Measurements from ENCODE around the gene ATG7.

ATG7 gene

DNA sequence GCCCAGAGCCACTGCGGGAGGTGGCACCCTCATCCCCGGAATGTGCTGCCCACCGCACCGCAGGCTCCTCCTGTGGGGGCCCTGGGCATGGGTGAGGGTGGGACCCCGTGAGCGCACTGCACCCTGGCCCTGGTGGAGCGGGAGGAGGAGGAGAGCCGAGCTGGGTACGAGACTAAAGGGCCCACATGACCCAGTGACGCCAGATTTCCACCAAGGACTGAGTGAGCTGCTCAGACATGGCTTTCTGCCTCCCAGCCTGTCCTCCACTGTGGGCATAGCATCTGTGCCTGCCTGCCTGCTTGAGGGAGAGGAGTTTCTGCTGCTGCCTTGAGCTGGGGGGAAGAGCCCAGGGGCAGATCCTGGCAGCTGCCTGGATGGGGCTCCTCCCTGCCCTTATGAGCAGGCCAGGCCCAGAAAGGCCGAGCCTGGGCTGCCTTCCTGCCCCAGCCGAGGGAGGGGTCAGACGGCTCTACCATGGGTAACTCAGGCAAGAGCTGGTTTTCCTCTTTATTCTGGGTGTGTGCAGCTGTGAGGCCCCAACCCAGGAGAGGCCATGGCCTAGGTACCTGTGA lies 283.1 kb downstream of the ATG7 start:
- Histone ChIP-seq H3K27ac (no peak overlapping the region), H3K36me3 (replicated peaks) (peaks cover 32% of the 10 kb centered on the region)

DNA sequence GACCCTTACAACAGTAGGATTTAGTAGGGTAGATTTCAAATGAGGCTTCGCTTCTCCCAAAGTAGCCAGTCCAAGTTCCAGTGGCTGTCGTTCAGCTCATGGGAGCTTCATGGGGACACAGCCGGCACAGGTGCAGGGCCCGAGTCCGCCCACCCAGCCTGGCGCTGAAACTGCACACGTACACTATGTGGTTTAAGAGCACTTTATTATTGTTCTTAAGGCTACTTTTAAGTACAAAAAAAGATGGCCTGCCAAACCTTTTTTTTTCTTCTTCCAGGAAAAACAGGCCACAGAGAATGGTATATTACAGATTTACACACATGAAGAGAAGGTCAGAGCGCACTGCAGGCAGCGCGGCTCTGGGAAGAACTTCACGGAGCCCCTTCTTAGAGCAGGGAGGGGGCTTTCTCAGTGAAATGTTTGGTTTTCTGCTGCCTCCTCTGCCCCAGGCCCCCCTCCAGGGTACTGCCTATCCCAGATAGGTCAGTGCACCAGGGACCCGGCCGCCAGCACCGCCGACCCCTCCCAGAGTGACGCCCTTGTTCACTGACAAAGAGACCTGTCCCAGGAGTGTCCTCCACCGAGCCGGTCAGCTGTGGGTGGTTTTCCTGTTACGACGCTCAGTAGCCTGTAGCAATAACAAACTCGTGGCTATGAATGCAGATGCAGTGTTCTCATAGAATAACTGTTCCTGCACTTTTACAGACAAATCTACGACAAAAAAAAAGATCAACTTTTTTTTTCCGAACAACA lies 283.9 kb downstream of the ATG7 start:
- TF ChIP-seq, protein P1, sequence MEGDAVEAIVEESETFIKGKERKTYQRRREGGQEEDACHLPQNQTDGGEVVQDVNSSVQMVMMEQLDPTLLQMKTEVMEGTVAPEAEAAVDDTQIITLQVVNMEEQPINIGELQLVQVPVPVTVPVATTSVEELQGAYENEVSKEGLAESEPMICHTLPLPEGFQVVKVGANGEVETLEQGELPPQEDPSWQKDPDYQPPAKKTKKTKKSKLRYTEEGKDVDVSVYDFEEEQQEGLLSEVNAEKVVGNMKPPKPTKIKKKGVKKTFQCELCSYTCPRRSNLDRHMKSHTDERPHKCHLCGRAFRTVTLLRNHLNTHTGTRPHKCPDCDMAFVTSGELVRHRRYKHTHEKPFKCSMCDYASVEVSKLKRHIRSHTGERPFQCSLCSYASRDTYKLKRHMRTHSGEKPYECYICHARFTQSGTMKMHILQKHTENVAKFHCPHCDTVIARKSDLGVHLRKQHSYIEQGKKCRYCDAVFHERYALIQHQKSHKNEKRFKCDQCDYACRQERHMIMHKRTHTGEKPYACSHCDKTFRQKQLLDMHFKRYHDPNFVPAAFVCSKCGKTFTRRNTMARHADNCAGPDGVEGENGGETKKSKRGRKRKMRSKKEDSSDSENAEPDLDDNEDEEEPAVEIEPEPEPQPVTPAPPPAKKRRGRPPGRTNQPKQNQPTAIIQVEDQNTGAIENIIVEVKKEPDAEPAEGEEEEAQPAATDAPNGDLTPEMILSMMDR (IDR thresholded peaks at IDR 0.05; ENCODE audit: low read depth, low read length, missing control alignments), result no peak
- H3K36me3 ChIP-seq (replicated peaks), result peaks cover 38% of the 10 kb centered on the region
- no peak overlapping the region for H3K4me3 ChIP-seq (ENCODE audit: low read depth, low read length)
- in situ Hi-C loops (cut with HindIII; ENCODE audit: low pct_ligation_motif_present, low sequenced_read_pairs), result no loop called here
- no peak for DNase-seq
- H3K27ac ChIP-seq, result peak overlapping the region; percentile 81
- no peaks in the 10 kb centered on the region for H3K27me3 ChIP-seq (replicated peaks)

More for the DNA sequence above, 283.1 kb downstream of the ATG7 start:
- no peaks in the 10 kb centered on the region for H3K27me3 ChIP-seq (replicated peaks)
- H3K4me3 ChIP-seq (ENCODE audit: low read depth, low read length), result no peak overlapping the region
- in situ Hi-C loops (cut with HindIII; ENCODE audit: low pct_ligation_motif_present, low sequenced_read_pairs), result no loop called here
- TF ChIP-seq, protein P1 (IDR thresholded peaks at IDR 0.05; ENCODE audit: low read depth, low read length, missing control alignments), result no peak
- no peak for DNase-seq

DNA sequence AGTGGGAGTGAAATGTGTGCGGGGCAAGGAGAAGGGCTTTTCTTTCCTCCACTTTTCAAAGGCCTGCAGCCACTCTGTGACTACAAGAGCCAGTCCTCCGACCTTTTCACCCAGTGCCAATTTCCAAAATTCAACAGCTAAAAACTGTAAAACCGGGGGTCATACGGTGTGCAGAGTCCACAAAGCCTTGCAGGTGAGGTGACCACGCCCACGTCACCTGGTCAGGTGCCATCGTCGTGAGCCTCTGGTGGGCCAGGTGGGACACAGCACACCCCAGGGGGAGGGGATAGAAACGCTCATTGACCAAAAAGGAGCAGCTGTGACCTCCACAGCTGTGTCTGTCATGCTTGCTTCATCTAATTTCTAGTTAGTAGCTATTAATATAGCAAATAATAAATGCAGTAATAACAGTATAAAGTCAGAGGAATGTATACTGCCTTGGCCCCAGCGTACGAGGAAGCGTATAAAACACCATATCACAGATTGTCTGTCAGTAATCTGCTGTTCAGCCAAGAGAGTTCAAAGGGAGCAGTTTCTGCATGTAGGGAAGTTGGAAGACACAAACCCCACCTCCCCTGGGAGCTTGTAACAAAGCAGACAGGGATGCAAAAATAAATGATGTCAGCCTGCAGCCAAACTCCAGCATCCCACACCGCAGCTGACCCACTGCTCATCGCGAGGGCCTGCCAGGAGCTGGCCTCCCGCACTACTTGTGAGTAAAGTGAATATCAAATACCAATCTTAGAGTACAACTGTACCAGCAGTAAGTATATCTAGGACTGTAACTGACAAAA lies 284.9 kb downstream of the ATG7 start:
- in situ Hi-C loops (cut with HindIII; ENCODE audit: low pct_ligation_motif_present, low sequenced_read_pairs), result no loop called here
- Histone ChIP-seq H3K27me3 (replicated peaks) (no peaks in the 10 kb centered on the region), H3K36me3 (replicated peaks) (peaks cover 45% of the 10 kb centered on the region), H3K27ac (peak overlapping the region; percentile 81), H3K4me3 (ENCODE audit: low read depth, low read length) (no peak overlapping the region)
- TF ChIP-seq, protein P1 (IDR thresholded peaks at IDR 0.05; ENCODE audit: low read depth, low read length, missing control alignments), result no peak
- peak; percentile 97 for DNase-seq

DNA sequence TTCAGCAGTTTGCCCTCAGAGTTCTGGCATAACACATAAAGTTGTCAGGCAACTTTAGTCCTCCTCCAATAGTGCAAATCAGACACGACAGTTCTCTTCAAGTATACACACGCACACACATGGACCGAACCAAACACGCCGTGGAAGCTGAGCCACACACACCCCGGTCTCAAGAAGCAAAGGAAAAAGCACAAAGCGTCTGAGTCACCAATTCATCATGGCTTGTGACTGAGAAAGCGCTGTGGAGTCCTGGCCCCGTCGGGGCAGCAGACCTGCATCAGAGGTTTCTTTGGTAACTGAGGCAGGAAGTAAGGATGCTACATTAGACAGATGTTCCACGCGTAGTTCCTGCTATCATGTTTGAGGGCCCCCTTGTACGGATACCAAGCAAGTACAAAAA lies 285.8 kb downstream of the ATG7 start:
- in situ Hi-C loops (cut with HindIII; ENCODE audit: low pct_ligation_motif_present, low sequenced_read_pairs), result no loop called here
- peak overlapping the region; percentile 81 for H3K27ac ChIP-seq

DNA sequence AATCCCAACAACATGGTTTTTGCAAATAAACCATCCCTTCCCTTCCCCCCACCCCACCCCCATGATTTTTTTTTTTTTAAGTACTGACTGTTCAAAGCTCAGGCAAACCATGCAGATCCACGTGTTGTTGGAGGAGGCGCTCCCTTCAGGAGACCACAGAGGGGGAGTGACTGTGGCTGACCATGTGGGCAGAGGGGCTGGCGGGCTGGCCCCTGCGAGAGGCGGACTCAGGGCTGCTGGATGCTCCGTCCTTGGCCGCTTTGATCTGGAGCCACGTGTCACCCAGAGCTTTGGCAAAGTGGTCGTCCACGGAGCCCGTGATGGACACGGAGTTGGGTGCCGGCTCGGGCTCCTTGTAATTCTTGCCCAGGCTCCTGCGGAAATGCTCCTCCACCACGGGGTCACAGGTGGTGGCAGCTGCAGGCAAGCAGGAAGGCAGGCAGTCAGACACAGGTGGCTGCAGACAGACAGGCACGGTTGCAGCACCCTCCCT lies 286.3 kb downstream of the ATG7 start:
- DNase-seq, result no peak
- peak overlapping the region; percentile 81 for H3K27ac ChIP-seq
- TF ChIP-seq, protein P1 (IDR thresholded peaks at IDR 0.05; ENCODE audit: low read depth, low read length, missing control alignments), result no peak
- in situ Hi-C loops (cut with HindIII; ENCODE audit: low pct_ligation_motif_present, low sequenced_read_pairs), result no loop called here
- H3K4me3 ChIP-seq (ENCODE audit: low read depth, low read length), result no peak overlapping the region
- H3K27me3 ChIP-seq (replicated peaks), result no peaks in the 10 kb centered on the region
- peaks cover 59% of the 10 kb centered on the region for H3K36me3 ChIP-seq (replicated peaks)

More for the DNA sequence above, 285.8 kb downstream of the ATG7 start:
- Histone ChIP-seq H3K36me3 (replicated peaks) (peaks cover 55% of the 10 kb centered on the region), H3K4me3 (ENCODE audit: low read depth, low read length) (no peak overlapping the region), H3K27me3 (replicated peaks) (no peaks in the 10 kb centered on the region)
- TF ChIP-seq, protein P1 (IDR thresholded peaks at IDR 0.05; ENCODE audit: low read depth, low read length, missing control alignments), result peak; percentile 18
- DNase-seq, result peak; percentile 90
